ENCODE data around the gene MPRIP.

MPRIP gene

DNA sequence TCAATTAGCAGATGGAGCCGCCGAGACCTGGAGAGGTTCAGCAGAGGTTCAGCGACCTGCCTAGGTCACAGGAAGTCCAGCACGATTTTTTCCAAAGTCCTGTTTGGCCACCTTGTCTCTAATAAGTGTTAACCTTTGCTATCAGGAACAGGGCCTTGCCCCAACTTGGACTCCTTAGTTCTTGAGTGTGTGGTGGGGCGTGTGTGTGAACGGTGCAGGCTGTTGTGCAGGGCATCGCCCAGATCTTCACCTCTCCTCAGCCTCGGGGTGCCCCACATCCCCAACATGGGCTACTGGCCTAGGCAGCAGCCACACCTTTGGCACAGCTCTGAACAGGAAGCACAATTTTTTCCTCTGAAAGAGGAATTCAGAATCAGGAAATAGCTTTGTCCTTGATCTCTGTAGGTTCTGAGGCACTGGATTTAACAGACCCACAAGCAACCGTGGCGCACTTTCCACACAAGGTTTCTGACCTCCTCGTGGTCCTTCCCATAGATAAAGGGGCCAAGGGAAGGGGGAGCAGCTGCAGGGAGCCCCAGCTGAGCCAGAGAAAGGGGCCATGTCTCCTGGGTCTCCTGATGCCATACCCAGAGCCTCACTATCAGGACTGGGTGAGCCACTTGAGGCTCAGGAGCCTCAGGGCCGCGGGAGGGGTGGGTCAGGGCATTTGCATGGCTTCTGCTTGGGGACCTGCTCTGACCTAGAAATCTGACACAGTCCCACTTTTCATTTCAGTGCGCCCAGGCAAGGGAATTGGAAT is 10.4 kb downstream of the MPRIP start:
- no peak for DNase-seq

DNA sequence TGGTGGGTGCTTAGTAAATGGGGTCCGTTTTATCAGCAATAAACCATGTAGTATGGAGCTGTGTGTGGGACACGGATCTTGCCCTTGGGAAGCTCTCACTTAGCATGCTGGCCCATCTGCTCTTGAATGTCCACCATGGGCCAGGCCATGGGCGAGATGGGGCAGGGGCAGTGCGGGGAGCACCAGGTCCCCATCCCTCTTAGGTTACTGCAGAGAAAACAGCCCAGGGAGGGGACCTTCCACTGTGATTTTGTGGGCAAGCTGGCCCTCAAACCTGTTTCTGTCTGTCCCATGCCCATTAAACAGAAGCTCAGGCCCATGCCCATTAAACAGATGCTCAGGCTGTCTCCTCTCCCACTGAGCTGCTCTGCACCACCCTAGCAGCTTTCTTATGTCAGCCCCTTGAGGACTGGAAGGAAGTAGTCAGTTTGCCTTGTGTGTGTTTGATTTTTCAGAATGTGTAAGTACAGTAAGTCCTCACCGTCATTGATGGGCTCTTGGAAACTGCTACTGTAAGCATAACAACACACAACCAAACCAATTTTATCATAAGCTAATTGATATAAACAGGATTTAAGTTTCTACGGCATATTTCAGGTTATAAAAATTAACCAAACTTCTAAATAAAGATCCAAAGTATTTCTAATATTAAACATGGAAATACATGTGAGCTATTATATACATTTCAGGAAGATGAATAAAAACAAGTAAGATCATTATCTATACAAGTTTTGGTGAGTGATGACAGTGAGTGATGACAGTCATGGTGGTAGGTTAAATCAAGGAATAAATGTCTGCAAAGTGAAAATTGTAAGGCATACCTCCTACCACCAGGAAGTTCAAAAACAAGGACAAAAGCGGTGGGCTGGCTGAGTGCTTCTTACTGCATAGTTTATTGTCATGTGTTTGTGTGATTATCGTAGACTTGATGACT is 11.5 kb downstream of the MPRIP start:
- no peak for DNase-seq

DNA sequence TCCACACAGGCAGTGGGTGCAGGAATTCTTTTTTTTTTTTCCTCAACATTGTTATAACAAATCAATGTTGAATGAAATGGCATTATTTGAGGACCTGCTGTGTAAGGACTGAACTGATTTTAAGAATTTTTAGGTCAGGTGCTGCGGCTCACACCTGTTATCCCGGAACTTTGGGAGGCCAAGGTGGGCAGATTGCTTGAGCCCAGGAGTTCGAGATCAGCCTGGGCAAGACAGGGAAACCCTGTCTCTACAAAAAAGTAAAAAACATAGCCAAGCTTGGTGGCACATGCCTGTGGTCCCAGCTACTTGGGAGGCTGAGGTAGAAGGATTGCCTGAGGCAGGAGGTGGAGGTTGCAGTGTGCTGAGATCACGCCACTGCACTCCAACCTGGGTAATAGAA is 12.4 kb downstream of the MPRIP start:
- DNase-seq: no peak

DNA sequence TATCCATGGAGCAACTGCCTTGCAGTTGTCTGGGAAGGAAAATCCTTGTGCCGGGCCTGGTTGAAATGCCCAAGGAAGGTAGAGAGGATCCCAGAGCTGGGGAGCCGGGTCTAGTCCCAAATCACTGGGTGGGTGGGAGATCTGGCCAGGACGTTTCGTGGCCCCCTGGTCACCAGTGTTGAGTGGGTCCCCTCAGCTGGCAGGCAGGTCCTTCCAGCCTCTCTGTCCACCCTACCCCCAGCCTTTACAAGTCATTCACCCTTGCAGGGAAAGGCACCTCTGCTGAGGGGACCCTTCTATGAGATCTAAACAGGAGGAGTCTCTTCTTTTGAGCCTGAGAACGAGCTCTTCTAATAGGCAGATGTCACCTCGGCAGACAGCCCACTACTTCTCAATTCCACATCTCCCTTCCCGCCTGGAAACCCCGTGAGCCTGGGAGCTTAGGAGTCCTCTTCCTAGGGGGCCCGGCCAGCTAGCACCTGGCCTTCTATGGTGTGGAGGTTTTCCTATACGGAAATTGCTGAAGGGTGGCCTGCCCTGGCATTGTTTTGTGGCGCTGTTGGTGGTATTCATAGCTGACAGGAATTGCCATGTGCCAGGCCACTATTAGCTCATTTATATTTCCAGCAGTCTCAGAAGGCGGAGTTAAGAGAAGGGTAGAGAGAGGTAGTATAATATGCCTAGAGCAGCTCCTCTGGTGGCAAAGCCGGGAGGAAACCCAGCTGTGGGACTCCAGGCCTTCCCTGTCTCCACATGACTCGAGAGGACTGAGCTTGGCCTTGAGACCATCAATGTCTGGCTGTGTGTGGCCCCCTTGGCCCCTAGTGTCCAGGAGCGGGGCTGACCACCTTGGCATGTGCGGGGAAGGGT is 13.3 kb downstream of the MPRIP start:
- no peak for DNase-seq

DNA sequence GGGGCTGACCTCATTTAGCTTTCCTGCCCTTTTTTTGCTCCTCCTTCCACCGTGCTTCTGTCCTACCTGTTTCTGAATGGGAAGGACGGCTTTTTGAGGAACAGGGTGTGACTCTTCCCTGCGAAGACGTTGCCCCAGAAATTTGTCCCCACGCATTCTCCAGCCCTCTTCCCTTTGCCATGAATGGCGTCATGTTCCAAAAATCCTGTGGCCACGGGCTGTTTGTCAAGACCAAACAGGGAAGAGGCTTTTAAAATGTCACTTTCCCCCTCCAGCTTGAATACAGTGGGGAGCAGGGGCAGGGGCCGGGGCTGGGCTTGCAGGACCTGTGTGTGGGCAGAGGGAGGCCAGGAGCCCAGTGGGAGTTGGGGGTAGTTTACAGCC is 13.9 kb downstream of the MPRIP start:
- no peak for DNase-seq

DNA sequence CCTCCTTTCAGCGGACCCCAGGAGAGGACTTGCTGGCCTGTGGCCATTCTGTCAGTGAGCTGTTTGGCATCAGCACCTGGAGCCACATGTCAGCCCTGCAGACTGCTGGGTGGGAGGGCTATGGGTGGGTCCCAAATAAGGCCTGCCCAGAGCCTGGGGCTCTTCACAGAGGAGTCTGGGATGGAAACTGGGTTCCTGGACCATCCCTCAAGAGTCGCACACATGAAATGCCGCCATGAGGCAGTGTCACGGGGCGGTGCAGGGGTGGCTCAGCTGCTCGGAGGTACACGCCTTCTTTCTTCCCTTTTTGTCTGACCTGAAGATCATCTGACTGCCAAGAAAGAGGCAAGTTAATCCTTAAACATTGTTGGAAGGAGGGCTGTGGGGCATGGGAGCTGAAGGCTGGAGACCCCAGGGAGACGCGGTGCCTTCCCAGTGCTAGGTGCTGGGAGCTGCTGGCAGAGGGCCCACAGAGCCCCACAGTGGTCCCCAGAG is 14.8 kb downstream of the MPRIP start:
- no peak for DNase-seq

DNA sequence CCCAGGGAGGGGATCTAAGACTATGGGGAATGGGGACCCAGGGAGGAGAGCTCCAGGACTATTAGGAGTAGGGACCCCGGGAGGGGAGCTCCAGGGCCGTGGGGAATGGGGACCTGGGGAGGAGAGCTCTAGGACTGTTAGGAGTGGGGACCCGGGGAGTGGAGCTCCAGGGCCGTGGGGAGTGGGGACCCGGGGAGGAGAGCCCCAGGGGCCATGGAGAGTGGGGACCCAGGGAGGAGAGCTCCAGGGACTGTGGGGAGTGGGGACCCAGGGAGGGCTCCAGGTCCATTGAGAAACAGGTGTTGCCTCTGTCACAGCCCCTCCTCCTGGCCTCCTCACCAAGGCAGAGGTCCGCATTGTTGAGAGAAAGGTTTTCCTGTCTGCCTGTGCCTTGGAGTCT is 16.0 kb downstream of the MPRIP start:
- DNase-seq: no peak

DNA sequence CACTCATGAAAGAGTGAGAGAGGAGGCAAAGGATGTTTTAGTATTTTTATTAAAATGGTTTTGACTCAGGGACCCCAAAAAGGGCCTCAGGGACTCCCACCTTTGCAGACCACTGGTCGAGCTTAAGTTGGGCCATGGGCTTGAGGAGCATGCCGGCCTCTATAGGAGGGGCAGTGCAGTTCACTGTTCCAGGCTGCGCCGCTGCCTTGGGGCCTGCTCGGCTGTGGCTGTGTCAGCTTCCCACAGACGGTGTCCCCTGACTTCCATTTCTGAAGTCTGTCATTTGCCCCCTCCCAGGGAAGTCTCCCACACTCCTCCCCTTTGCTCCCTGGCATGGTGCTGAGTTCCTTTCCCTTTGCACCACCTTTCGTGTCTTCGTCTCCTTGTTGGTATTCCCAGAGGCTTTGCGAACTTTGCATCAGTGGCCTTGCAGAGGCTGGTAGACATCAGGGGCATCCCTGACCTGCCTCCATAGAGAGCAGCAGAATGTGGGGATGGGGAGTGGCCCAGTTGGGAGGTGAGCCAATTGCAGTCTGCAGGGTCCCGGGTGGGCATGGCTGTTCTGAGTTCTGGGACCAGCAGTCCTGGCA is 17.1 kb downstream of the MPRIP start:
- no peak for DNase-seq

DNA sequence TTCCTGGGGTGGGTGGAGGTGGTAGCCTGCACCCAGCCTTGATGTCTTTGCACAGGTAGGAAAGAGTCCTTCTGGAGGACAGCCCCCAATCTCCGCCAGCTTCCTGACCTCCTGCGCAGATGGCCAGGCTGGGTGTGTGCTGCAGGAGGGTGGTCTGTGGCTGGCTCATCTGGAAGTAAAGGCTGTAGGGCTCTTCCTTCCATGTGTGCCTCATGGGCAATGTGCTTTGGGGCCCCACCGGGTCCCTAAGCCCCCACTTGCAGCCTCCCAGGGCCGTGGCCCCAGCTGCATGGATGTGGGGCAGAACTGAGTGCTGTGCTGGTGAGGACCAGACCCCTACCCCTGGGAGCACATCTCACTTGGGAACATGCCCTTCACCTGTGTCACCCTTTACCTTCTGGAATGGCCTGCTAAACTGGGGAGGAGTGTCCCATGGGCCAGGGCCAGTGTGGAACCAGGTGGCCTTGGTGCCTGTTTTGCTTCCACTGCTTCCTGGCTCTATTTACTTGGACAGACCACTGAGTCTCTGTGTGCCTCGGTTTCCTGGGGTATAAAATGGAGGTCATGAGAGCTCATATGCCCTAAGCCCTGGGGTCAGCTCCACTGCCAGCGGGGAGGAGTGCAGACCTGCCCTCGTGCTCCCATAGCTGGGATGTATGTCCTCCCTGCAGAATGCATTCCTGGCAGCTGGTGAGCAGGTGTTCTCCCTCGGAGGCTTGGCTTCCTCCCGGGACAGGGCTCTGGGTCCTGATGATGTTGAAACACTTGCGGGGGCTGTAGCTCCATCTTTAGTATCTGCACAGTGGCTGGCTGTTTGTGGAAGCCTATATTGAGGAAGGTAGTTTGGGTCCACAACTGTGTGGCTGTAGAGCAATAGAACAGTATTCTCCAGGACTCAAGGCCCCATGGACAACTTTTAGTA is 18.0 kb downstream of the MPRIP start:
- DNase-seq: no peak

DNA sequence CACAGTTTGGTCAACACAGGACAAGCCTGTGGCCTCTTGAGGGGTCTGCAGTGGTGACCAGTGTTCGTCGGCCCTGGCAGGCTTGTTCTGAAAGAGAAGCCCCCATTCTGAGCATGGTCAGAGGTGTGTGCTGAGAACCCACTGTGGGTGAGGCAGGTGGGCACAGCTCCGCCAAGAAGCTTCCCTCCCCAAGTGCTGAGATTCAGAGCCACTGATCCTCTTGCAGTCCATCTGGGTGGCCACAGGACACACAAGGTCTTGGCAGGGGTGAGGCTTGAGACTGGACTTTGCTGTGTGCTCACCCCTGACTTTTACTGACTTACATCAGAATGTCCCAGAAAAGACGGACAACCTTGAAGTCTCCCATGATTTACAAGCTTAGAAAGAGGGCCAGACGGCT is 18.7 kb downstream of the MPRIP start:
- DNase-seq: no peak

DNA sequence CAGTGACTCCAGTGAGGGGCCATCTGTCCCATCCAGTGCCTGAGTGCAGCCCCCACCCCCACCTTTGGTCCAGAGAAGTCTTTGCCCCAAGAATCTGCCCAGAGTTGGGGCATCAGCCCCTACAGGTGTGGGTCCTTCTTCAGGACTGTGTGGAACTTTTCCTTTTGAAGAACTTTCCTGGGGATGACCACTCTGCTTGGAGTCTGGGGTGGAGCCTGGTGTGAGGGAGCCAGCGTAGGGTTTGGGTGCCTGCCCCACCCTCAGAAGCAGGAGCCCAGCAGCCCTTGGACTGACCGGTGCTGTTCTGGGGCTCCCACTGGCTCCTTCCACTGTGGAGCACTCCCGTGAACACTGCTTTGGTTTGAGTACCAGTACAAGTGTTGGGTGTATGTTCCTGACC is 19.3 kb downstream of the MPRIP start:
- no peak for DNase-seq

DNA sequence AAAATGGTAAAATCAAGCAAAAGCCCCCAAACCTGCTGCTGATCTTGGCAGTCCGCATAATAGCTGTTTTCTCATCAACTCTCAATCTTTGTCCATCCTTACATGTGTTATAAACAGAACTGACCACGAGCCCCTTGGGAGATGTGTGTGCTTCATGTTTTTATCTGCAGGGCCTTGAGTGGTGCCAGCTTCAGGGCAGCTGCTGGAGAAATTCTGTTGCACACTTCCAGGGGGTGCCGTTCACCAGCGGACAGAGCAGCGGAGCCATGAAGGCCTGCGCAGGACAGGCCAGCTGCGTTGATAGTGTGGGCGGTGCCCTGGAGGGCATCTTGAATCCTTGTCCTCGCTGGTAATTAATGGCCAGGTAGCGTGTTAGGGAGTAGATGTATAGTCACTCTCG is 20.1 kb downstream of the MPRIP start:
- DNase-seq: no peak

DNA sequence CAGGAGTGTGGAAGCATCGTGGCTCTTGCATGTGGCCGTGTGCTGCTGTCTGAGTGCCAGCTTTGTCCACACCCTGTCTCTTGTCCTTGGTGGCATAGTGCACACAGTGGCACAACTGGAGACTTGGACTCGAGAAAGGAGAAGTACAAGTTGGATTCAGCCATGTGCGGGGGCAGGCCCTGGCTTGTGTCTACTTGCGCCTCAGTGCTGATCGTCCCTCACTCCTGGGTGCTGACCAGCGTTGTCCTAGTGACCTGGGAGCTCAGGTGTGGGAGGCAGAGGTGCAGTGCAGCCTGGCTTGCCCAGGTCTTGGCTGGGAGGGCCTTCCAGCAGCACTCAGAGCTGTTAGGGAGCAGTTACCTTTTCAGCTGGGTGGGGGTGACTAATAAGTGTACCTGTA is 20.6 kb downstream of the MPRIP start:
- DNase-seq: no peak

DNA sequence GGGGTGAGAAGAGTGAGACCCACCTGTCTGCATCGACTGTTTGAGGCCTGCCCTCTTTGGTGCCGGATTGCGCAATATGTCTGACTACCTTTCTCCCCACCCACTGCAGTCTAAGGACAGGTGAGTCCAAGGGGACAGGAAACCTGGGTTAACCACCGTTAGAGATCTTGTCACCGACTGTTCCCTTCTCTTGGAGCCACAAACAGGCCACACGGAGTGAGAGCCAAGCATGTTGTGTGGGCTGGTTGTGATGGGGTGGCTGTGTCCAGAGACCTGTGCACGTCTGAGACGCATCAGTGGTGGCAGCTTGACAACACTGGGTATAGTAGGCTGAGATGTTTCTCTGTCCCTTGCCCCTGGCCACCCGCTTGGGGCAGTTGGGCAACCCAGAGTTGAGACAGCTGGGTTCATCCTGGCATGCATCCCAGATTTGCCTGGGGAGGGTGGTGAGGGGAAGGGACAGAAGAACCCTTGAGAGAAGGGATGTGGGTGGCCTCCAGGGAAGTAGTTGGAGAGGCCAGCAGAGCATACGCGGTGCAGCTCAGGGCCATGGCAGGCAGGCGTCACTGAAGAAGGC is 21.4 kb downstream of the MPRIP start:
- no peak for DNase-seq

DNA sequence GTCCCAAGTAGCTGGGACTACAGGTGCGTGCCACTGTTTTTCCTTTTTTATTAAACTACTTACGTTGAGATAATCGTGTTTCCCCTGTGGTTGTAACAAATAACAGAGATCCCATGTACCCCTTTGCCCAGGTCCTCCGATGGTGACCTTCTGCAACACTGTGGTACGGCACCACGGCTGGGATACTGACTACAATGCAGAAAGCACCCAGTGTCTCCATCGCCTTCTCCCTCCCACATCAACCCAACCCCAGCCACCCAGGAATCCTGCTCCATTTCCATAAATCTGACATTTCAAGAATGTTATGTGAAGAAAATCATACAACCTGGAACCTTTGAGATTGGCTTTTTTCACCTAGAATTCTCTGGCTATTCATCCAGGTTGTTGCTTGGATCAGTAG is 22.1 kb downstream of the MPRIP start:
- DNase-seq: no peak

DNA sequence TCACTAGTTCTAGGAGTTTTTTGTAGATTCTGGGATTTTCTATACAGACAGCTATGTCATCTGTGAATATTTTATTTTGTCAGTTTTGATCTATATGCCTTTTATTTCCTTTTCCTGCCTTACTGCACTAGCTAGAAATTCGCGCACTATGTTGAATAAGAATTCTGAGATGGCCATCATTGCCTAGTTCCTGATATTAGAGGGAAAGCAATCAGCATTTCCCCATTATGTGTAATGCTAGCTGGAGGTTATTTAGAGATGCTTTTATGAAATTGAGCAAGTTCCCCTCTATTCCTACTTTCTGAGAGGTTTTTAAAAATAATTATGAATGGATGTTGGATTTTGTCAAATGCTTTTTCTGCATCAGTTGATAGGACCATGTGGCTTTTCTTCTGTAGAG is 23.8 kb downstream of the MPRIP start:
- no peak for DNase-seq

DNA sequence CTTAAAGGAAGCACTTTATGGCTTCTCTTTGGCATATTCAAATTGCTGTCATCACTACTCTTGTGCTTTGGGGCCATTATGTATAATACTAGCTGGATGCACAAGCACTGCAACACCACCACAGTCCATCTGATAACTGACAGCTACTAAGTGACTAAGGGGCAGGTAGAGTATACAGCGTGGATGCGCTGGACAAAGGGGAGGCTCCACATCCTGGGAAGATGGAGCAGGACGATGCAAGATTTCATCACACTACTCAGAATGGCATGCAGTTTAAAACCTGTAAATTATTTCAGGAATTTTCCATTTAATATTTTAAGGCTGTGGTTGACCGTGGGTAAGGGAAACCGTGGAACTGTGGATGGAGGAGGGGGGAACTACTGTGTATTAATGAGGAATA is 25.0 kb downstream of the MPRIP start:
- no peak for DNase-seq

DNA sequence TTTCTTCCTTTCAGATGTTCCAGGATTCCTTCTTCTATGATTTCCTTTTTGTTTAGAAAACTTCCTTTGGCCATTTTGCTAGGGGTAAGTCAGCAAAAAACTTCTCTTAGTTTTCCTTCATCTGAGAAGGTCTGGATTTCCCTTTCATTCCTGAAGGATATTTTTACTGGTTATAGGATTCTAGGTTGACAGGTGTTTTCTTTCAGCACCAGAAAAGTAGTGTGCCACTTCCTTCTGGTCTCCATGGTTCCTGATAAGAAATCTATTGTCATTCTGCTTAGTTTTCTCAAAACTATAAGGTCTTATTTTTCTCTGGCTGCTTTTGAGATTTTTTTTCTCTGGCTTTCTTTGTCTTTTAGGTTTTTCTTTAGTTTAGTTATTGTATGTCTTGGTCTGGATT is 27.6 kb downstream of the MPRIP start:
- DNase-seq: no peak

DNA sequence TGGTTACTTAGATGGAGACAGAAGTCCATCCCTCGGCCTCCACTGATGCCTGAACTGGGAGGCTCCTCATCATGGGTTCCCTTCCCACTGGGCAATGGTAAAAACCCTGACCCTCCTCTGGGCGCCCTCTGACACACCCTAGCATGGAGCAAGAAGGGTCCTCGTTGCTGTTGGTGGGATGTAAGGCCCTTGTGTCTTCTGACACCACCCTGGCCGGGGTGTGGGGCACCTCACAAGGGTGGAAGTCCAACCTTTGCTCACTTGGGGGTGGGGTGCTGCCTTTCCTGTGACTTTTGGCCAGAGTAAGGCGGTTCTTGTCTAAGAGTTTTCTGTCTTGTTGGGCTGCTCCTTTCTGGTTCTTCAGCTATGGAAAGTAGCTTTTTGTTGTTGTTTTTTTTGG is 28.7 kb downstream of the MPRIP start:
- DNase-seq: no peak

DNA sequence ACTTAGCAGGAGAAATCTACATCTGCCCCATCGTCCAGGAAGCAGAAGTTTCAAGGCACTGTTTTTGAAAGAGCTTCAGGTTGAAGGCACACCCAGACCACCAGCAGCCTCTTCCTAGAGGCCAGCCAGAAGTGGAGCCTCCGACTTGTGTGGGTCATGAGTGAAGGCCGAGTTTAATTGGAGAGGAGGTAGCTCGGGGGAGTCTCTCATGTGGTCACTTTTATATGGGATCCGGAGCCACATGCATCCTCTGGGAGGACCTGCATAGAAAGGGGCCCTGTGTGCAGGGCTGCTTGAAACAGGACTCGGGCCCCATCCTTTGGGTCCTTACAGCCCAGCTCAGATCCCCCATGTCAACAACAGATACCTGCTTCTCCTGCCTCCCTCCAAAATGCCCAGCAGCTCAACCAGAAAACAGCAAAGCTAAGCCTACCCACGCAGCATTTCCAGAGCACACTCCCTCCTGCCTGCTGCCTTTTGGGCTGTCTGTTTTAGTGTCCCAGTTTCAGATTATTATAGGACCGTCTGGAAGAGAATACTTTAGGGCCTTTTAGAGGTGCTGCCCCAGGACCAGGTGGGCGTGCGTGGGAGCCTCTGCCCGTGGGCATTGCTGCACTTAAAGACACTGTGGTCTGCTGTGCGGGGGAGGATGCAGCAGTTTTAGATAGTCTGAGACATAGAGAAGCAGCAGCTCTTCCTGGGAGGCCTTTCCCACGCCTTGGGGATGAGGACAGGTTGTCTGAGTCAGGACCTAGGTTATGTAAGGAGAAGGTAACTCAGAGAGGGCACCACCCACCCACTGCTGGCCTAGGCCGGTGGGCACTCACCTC is 29.5 kb downstream of the MPRIP start:
- no peak for DNase-seq
